Progenitor cell of endocrine pancreas (in vitro differentiated cells): ENCODE results near the gene DYNLT2B. TPM values are rescaled to one million over a fixed set of nuclear protein-coding genes. Genes with fewer than 3 reads are reported as not detected.

Experiments
- DNase-seq: peaks from one replicate; pipeline ENCODE4 v3.0.0; 2021; ENCODE audit warnings: low spot score; ENCODE audit not compliant: unreplicated experiment
- H3K27ac Mint-ChIP-seq: 2 replicates; pipeline ENCODE4 v1.8.0; 2021; ENCODE audit warnings: mild to moderate bottlenecking, moderate library complexity, mixed read lengths
- H3K27me3 Mint-ChIP-seq: 2 replicates; pipeline ENCODE4 v1.8.0; 2021; ENCODE audit warnings: mixed read lengths
- H3K36me3 Mint-ChIP-seq: 2 replicates; pipeline ENCODE4 v1.8.0; 2022; ENCODE audit warnings: mixed read lengths; ENCODE audit not compliant: insufficient read depth
- H3K4me1 Mint-ChIP-seq: 2 replicates; pipeline ENCODE4 v1.8.0; 2021; ENCODE audit warnings: low read depth, mixed read lengths
- H3K4me3 Mint-ChIP-seq: 2 replicates; pipeline ENCODE4 v1.8.0; 2021; ENCODE audit warnings: low read depth, mild to moderate bottlenecking, moderate library complexity, mixed read lengths
- H3K9me3 Mint-ChIP-seq: 2 replicates; pipeline ENCODE4 v1.8.0; 2021; ENCODE audit warnings: low read depth, mixed read lengths
- CTCF ChIP-seq: fragments of 200-600 bp; sonication (generic); IDR thresholded peaks from one replicate; pipeline ENCODE4 v1.5.0; 2021; ENCODE audit warnings: antibody characterized with exemption, mild to moderate bottlenecking; ENCODE audit not compliant: unreplicated experiment
- total RNA-seq: library from RNA; stranded (reverse); gene quantifications from 2 replicates; pipeline ENCODE4 v1.2.1, GENCODE V29; 2021

DYNLT2B gene
- total RNA-seq, 1 donor from 2014 or later: 40.5 TPM

- no peak for TF ChIP-seq CTCF
- Mint-ChIP-seq H3K36me3 (no peaks in the 10 kb centered on the region), H3K27ac (peak overlapping the region; percentile 99), H3K4me3 (peak overlapping the region; percentile 97), H3K4me1 (peaks cover 16% of the 10 kb centered on the region), H3K27me3 (no peaks in the 10 kb centered on the region), H3K9me3 (no peaks in the 10 kb centered on the region)
- no peak for DNase-seq
Observed at GRCh38 chr3:196288141-196288460, 29.9 kb downstream of the DYNLT2B start.

- H3K4me3 Mint-ChIP-seq: peak within 1 kb of the TSS; percentile 97
- peaks cover 16% of the 10 kb centered on the region for H3K4me1 Mint-ChIP-seq
- peak within 1 kb of the TSS; percentile 99 for H3K27ac Mint-ChIP-seq
- H3K36me3 Mint-ChIP-seq: no peaks in the 10 kb centered on the region
- DNase-seq: peak; percentile 67
- no peak for TF ChIP-seq CTCF
- H3K9me3 Mint-ChIP-seq: no peaks in the 10 kb centered on the region
- H3K27me3 Mint-ChIP-seq: no peaks in the 10 kb centered on the region
Observed at GRCh38 chr3:196287440-196288140, 30.4 kb downstream of the DYNLT2B start, which contains the start of gene PCYT1A. PCYT1A (minus strand) TSS chr3:196287726; CDS start chr3:196270531, 17,195 bp downstream.

DNA sequence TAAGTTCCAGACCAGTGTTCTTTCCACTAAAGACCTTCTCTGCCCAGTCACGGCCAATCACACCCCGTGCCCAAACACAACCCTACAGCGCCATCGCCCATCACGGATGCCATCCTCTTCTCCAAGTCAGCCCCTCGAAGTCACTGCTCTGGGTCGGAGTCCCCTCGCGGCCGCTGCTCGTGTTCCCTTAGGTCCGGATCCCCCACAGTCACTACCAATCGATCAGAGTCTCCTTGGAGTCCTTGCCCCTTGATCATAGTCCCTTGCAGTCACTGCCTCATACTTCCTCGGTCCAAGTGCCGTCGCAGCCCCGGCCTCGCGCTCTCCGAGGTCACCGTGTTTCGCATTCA, 31.0 kb downstream of the DYNLT2B start:
- Mint-ChIP-seq H3K27me3 (no peaks in the 10 kb centered on the region), H3K9me3 (no peaks in the 10 kb centered on the region), H3K4me1 (peaks cover 16% of the 10 kb centered on the region), H3K4me3 (peak overlapping the region; percentile 97), H3K36me3 (no peaks in the 10 kb centered on the region), H3K27ac (peak overlapping the region; percentile 99)
- TF ChIP-seq CTCF: no peak
- DNase-seq: no peak

- Mint-ChIP-seq H3K27me3 (no peaks in the 10 kb centered on the region), H3K27ac (no peak overlapping the region), H3K4me3 (no peak overlapping the region), H3K9me3 (no peaks in the 10 kb centered on the region), H3K4me1 (peaks cover 26% of the 10 kb centered on the region), H3K36me3 (no peaks in the 10 kb centered on the region)
- no peak for DNase-seq
- no peak for TF ChIP-seq CTCF
Observed at GRCh38 chr3:196284396-196284795, 33.6 kb downstream of the DYNLT2B start.

GRCh38 chr3:196281962-196282361, 36.1 kb downstream of the DYNLT2B start:
- Mint-ChIP-seq H3K4me1 (peaks cover 24% of the 10 kb centered on the region), H3K9me3 (no peaks in the 10 kb centered on the region), H3K36me3 (peaks cover 2% of the 10 kb centered on the region), H3K4me3 (no peak overlapping the region), H3K27me3 (no peaks in the 10 kb centered on the region), H3K27ac (peak overlapping the region; percentile 2)
- no peak for TF ChIP-seq CTCF
- no peak for DNase-seq
